SK-N-SH (cell line): ENCODE results near the gene SLC6A8. TPM values are rescaled to one million over a fixed set of nuclear protein-coding genes. Genes with fewer than 3 reads are reported as not detected.
"Not testable (repeated sequence)": the region's sequence is repeated elsewhere in the genome, so short reads cannot be mapped to it uniquely, and the experiment has no call there.

Source experiments
- CTCF ChIA-PET: fragments of 300-600, 350-600 bp; formaldehyde crosslinking; extraction: SDS; loops from one replicate; lab custom pipeline; 2021; lab: Yijun Ruan, JAX
- POLR2A ChIA-PET: fragments of 350-600 bp; sonication (Branson Sonifier 250); formaldehyde crosslinking; extraction: SDS; loops from one replicate; lab custom pipeline; 2020; ENCODE audit warnings: antibody characterized with exemption, inconsistent platforms; lab: Yijun Ruan, JAX
- DNase-seq: peaks from one replicate; pipeline ENCODE4 v3.0.0; 2012
- H2AFZ ChIP-seq: fragments of 200-600 bp; sonication (generic); 2 replicates; pipeline ENCODE4 v1.8.1; 2016; ENCODE audit warnings: antibody characterized with exemption, mild to moderate bottlenecking, low read depth
- H3F3A ChIP-seq: fragments of 200-600 bp; sonication (generic); replicated peaks from 2 replicates; pipeline ENCODE3; 2016; ENCODE audit warnings: antibody characterized with exemption, mild to moderate bottlenecking; ENCODE audit not compliant: insufficient read depth
- H3K27ac ChIP-seq, 2 experiments: fragments of 200-500 bp in 1 of 2; fragments of 200-600 bp in 1 of 2; sonication (Bioruptor generic) in 1 of 2; sonication (generic), shearing (Covaris generic) in 1 of 2; 2 replicates each; pipeline versions ENCODE4 v1.5.1 to v1.6.1; 2014 to 2016; ENCODE audit warnings: low read depth in 2 of 2, inconsistent platforms in 1 of 2, low read length in 1 of 2, mild to moderate bottlenecking in 1 of 2, mixed read lengths in 1 of 2
- H3K27me3 ChIP-seq: fragments of 200-600 bp; sonication (generic), shearing (Covaris generic); 2 replicates; pipeline ENCODE4 v1.6.1; 2016; ENCODE audit warnings: mixed run types; ENCODE audit not compliant: insufficient read depth
- H3K36me3 ChIP-seq, 2 experiments: fragments of 200-500 bp in 1 of 2; fragments of 200-600 bp in 1 of 2; sonication (Bioruptor generic) in 1 of 2; sonication (generic) in 1 of 2; replicated peaks in 1 of 2; 2 replicates each; pipeline versions ENCODE3 to v1.5.1; 2014 to 2016; ENCODE audit warnings: low read length in 1 of 2, mild to moderate bottlenecking in 1 of 2; ENCODE audit not compliant: insufficient read depth in 2 of 2, control insufficient read depth in 1 of 2
- H3K4me1 ChIP-seq, 2 experiments: fragments of 200-500 bp in 1 of 2; fragments of 200-600 bp in 1 of 2; sonication (Bioruptor generic) in 1 of 2; sonication (generic), shearing (Covaris generic) in 1 of 2; 2 replicates each; pipeline versions ENCODE4 v1.5.1 to v1.6.1; 2014 to 2016; ENCODE audit warnings: low read depth in 1 of 2, low read length in 1 of 2, mixed run types in 1 of 2; ENCODE audit not compliant: insufficient read depth in 2 of 2, control insufficient read depth in 1 of 2
- H3K4me2 ChIP-seq: fragments of 200-600 bp; sonication (generic), shearing (Covaris generic); 2 replicates; pipeline ENCODE4 v1.6.1; 2017; ENCODE audit warnings: mixed run types
- H3K4me3 ChIP-seq, 2 experiments: fragments of 200-500 bp in 1 of 2; fragments of 200-600 bp in 1 of 2; sonication (Bioruptor generic) in 1 of 2; sonication (generic), shearing (Covaris generic) in 1 of 2; 2 replicates each; pipeline versions ENCODE4 v1.5.1 to v1.8.1; 2014 to 2016; ENCODE audit warnings: low read depth in 2 of 2, inconsistent platforms in 1 of 2, low read length in 1 of 2, mild to moderate bottlenecking in 1 of 2, mixed read lengths in 1 of 2, moderate library complexity in 1 of 2
- H3K79me2 ChIP-seq: fragments of 200-600 bp; sonication (generic); 2 replicates; pipeline ENCODE4 v1.8.1; 2017; ENCODE audit warnings: mild to moderate bottlenecking; ENCODE audit not compliant: insufficient read depth
- H3K9ac ChIP-seq: fragments of 200-600 bp; sonication (generic); 2 replicates; pipeline ENCODE4 v1.6.1; 2017; ENCODE audit warnings: mixed run types
- H3K9me2 ChIP-seq: fragments of 200-600 bp; sonication (generic); 2 replicates; pipeline ENCODE4 v1.6.1; 2017; ENCODE audit warnings: mixed run types
- H3K9me3 ChIP-seq: fragments of 200-600 bp; sonication (generic); 2 replicates; pipeline ENCODE4 v1.6.1; 2017; ENCODE audit warnings: mixed run types, mild to moderate bottlenecking, moderate library complexity
- H4K20me1 ChIP-seq: fragments of 200-600 bp; sonication (generic); 2 replicates; pipeline ENCODE4 v1.6.1; 2017; ENCODE audit warnings: mild to moderate bottlenecking, mixed run types; ENCODE audit not compliant: insufficient read depth
- CHD2 ChIP-seq: fragments of 150-350 bp; IDR thresholded peaks from 2 replicates; pipeline ENCODE4 v1.6.1; 2018; ENCODE audit warnings: low read length; ENCODE audit not compliant: partially characterized antibody
- FOXM1 ChIP-seq: IDR thresholded peaks from 2 replicates; pipeline ENCODE4 v1.4.0; 2012; ENCODE audit warnings: low read depth, mild to moderate bottlenecking
- PBX3 ChIP-seq: IDR thresholded peaks from 2 replicates; pipeline ENCODE4; 2012
- REST ChIP-seq: IDR thresholded peaks from 2 replicates; pipeline ENCODE4 v1.6.1; 2012; ENCODE audit warnings: mild to moderate bottlenecking, low read depth, low read length, moderate library complexity
- SIN3A ChIP-seq: IDR thresholded peaks from 2 replicates; pipeline ENCODE4 v1.6.1; 2012; ENCODE audit warnings: low read depth, mild to moderate bottlenecking, low read length, moderate library complexity, borderline replicate concordance
- SMC3 ChIP-seq: IDR thresholded peaks from 2 replicates; pipeline ENCODE4 v1.6.1; 2012; ENCODE audit warnings: low read depth, low read length, improper control_type of control experiment
- WGBS: methylation state at CpG from one replicate; pipeline ENCODE4 v1.1.6; 2017; ENCODE audit warnings: low lambda C conversion rate; 5-methylcytosine and 5-hydroxymethylcytosine counted together
- polyA plus RNA-seq, 3 experiments: library from polyadenylated mRNA; depleted of rRNA; stranded (reverse); fragments of >200 nt; gene quantifications; 2 replicates each; pipeline ENCODE4 v1.2.3, GENCODE V29; 2012

SLC6A8 gene
- polyA plus RNA-seq, 1 of the 3 experiments (the other 2 are of a cell fraction), result 30.8 TPM

GRCh38 chrX:153728951-153729631 lies 41.4 kb downstream of the SLC6A8 start:
- H3K79me2 ChIP-seq, result no peaks in the 10 kb centered on the region; the same call in 1 of the 2 replicates
- H3K9me2 ChIP-seq, result no peaks in the 10 kb centered on the region
- H3K36me3 ChIP-seq, result peaks cover 0 to 8% of the 10 kb centered on the region in 2 experiments
- H3F3A ChIP-seq, result no peaks in the 10 kb centered on the region
- no peaks in the 10 kb centered on the region for H3K9me3 ChIP-seq
- POLR2A ChIA-PET, result no interaction called here
- CTCF ChIA-PET, result interaction anchor here (0.9 kb wide), 1 partner anchor 13 kb away, joined by 3 read pairs; no protein-coding TSS in a partner anchor
- no peak overlapping the region for H3K27ac ChIP-seq
- no peak overlapping the region for H3K9ac ChIP-seq
- no peaks in the 10 kb centered on the region for H3K27me3 ChIP-seq
- no peaks in the 10 kb centered on the region for H4K20me1 ChIP-seq
- H2AFZ ChIP-seq, result no peak overlapping the region
- no peak for DNase-seq
- H3K4me3 ChIP-seq, result no peak overlapping the region
- peaks cover 7 to 31% of the 10 kb centered on the region in 2 experiments; a peak in 3 of 4 replicates for H3K4me1 ChIP-seq
- WGBS, result 49% methylated on average over 12 of the region's 23 CpGs
- H3K4me2 ChIP-seq, result no peak overlapping the region
- TF ChIP-seq CHD2 (no peak), REST (no peak), SMC3 (no peak), FOXM1 (no peak), SIN3A (no peak), PBX3 (no peak)

- POLR2A ChIA-PET, DNase-seq, H3K27ac ChIP-seq: not testable (repeated sequence)
Observed at GRCh38 chrX:153730115-153730514, 42.4 kb downstream of the SLC6A8 start.

More at GRCh38 chrX:153730115-153730514, 42.4 kb downstream of the SLC6A8 start:
- H3K4me2 ChIP-seq, H3K9me3 ChIP-seq, H2AFZ ChIP-seq, H3K36me3 ChIP-seq, H3F3A ChIP-seq, CTCF ChIA-PET, H3K9me2 ChIP-seq, H3K4me3 ChIP-seq, H4K20me1 ChIP-seq, H3K27me3 ChIP-seq, H3K79me2 ChIP-seq, H3K9ac ChIP-seq: not testable (repeated sequence)
- H3K4me1 ChIP-seq, result peaks cover 7 to 28% of the 10 kb centered on the region in 2 experiments; a peak in 3 of 4 replicates
- 72% methylated on average over 23 of the region's 23 CpGs for WGBS
